ENCODE data around the gene GRID1. TPM values are rescaled to one million over a fixed set of nuclear protein-coding genes. Genes with fewer than 3 reads are reported as not detected.

GRID1 gene
- total RNA-seq, 1 donor from 2014 or later = under 0.01 TPM

- no peak for FAIRE-seq
- no peak for TF ChIP-seq CTCF (IDR thresholded peaks at IDR 0.05; ENCODE audit: insufficient read depth, low read length, severe bottlenecking)
- Histone ChIP-seq H3K36me3 (ENCODE audit: control insufficient read depth, insufficient read depth, low read length) (no peaks in the 10 kb centered on the region), H3K4me3 (ENCODE audit: low read depth, low read length) (no peak overlapping the region), H3K27me3 (ENCODE audit: control insufficient read depth, insufficient read depth, low read length) (no peaks in the 10 kb centered on the region)
- no peak for DNase-seq (ENCODE audit: low read depth)
Observed at GRCh38 chr10:85642082-85642420, 724.5 kb downstream of the GRID1 start.

- FAIRE-seq (no peak), DNase-seq (ENCODE audit: low read depth) (peak; percentile 74)
- no peak overlapping the region for H3K4me3 ChIP-seq (ENCODE audit: low read depth, low read length)
- H3K36me3 ChIP-seq (ENCODE audit: control insufficient read depth, insufficient read depth, low read length) = no peaks in the 10 kb centered on the region
- TF ChIP-seq CTCF (IDR thresholded peaks at IDR 0.05; ENCODE audit: insufficient read depth, low read length, severe bottlenecking) = no peak
- no peaks in the 10 kb centered on the region for H3K27me3 ChIP-seq (ENCODE audit: control insufficient read depth, insufficient read depth, low read length)
Observed at GRCh38 chr10:85641479-85642009, 725.1 kb downstream of the GRID1 start.

GRCh38 chr10:85638797-85639196 lies 727.8 kb downstream of the GRID1 start:
- DNase-seq (ENCODE audit: low read depth) (no peak), FAIRE-seq (no peak)
- H3K27me3 ChIP-seq (ENCODE audit: control insufficient read depth, insufficient read depth, low read length) = no peaks in the 10 kb centered on the region
- H3K4me3 ChIP-seq (ENCODE audit: low read depth, low read length) = no peak overlapping the region
- H3K36me3 ChIP-seq (ENCODE audit: control insufficient read depth, insufficient read depth, low read length) = no peaks in the 10 kb centered on the region
- TF ChIP-seq CTCF (IDR thresholded peaks at IDR 0.05; ENCODE audit: insufficient read depth, low read length, severe bottlenecking) = no peak

- TF ChIP-seq CTCF (IDR thresholded peaks at IDR 0.05; ENCODE audit: insufficient read depth, low read length, severe bottlenecking) = no peak
- Histone ChIP-seq H3K4me3 (ENCODE audit: low read depth, low read length) (no peak overlapping the region), H3K36me3 (ENCODE audit: control insufficient read depth, insufficient read depth, low read length) (no peaks in the 10 kb centered on the region), H3K27me3 (ENCODE audit: control insufficient read depth, insufficient read depth, low read length) (no peaks in the 10 kb centered on the region)
- DNase-seq (ENCODE audit: low read depth) = no peak
- FAIRE-seq = peak; percentile 13
Observed at GRCh38 chr10:85635650-85636049, 730.9 kb downstream of the GRID1 start.

- no peaks in the 10 kb centered on the region for H3K27me3 ChIP-seq (ENCODE audit: control insufficient read depth, insufficient read depth, low read length)
- no peak for DNase-seq (ENCODE audit: low read depth)
- no peak overlapping the region for H3K4me3 ChIP-seq (ENCODE audit: low read depth, low read length)
- no peaks in the 10 kb centered on the region for H3K36me3 ChIP-seq (ENCODE audit: control insufficient read depth, insufficient read depth, low read length)
- FAIRE-seq = no peak
- TF ChIP-seq CTCF (IDR thresholded peaks at IDR 0.05; ENCODE audit: insufficient read depth, low read length, severe bottlenecking) = no peak
Observed at GRCh38 chr10:85624511-85624910, 742.1 kb downstream of the GRID1 start.

- no peaks in the 10 kb centered on the region for H3K36me3 ChIP-seq (ENCODE audit: control insufficient read depth, insufficient read depth, low read length)
- no peaks in the 10 kb centered on the region for H3K27me3 ChIP-seq (ENCODE audit: control insufficient read depth, insufficient read depth, low read length)
- DNase-seq (ENCODE audit: low read depth) (no peak), FAIRE-seq (no peak)
- no peak for TF ChIP-seq CTCF (IDR thresholded peaks at IDR 0.05; ENCODE audit: insufficient read depth, low read length, severe bottlenecking)
- no peak overlapping the region for H3K4me3 ChIP-seq (ENCODE audit: low read depth, low read length)
Observed at GRCh38 chr10:85623758-85624157, 742.8 kb downstream of the GRID1 start.

Measured in bronchial epithelial cell (primary cell).